ENCODE results near the gene HOXA9. TPM values are rescaled to one million over a fixed set of nuclear protein-coding genes. Genes with fewer than 3 reads are reported as not detected.

Gene HOXA9
- polyA plus RNA-seq, 3 donors: 0.55 to 1.9 (median 1.2) TPM

- no peak for DNase-seq
- peaks cover 0 to 57% (median 29%) of the 10 kb centered on the region in 7 donors for H3K9me3 Mint-ChIP-seq
- Histone ChIP-seq H3K9me3 (replicated peaks in 1 of 2; ENCODE audit: control insufficient read depth in 1 of 2, insufficient read depth in 1 of 2, low read length in 2 of 2) (peaks cover 4 to 66% of the 10 kb centered on the region in 2 donors), H3K4me3 (replicated peaks in 1 of 3; ENCODE audit: low read depth in 2 of 3, low read length in 3 of 3) (peak within 1 kb of the TSS in 1 of 3 experiments; percentile 66), H2AFZ (ENCODE audit: insufficient read depth, low read depth, low read length, poor library complexity, severe bottlenecking) (peak within 1 kb of the TSS; percentile 67), H3K27me3 (ENCODE audit: control insufficient read depth in 2 of 2, insufficient read depth in 2 of 2, low read length in 2 of 2) (peaks cover 92 to 100% of the 10 kb centered on the region in 2 donors), H3K36me3 (replicated peaks in 1 of 2; ENCODE audit: control insufficient read depth in 1 of 2, insufficient read depth in 2 of 2, low read length in 2 of 2) (no peaks in the 10 kb centered on the region), H4K20me1 (ENCODE audit: insufficient read depth, low read length) (no peaks in the 10 kb centered on the region), H3K27ac (ENCODE audit: low read depth in 1 of 2, low read length in 2 of 2) (no peak within 1 kb of the TSS), H3K9ac (ENCODE audit: insufficient read depth, low read length, poor library complexity, severe bottlenecking) (no peak within 1 kb of the TSS), H3K4me2 (replicated peaks; ENCODE audit: extremely low read depth, low read length, poor library complexity, severe bottlenecking) (peak within 1 kb of the TSS; percentile 73), H3K4me1 (ENCODE audit: control insufficient read depth in 1 of 2, insufficient read depth in 2 of 2, low read length in 2 of 2) (peaks cover 63 to 68% of the 10 kb centered on the region in 2 donors), H3K79me2 (ENCODE audit: insufficient read depth, low read length) (no peaks in the 10 kb centered on the region)
- intact Hi-C loops (cut with micrococcal nuclease): loop anchor here (2.0 to 5.0 kb wide), 3 partner anchors 17 to 1290 kb away; partner anchors contain the start of gene HOXA11 (in 2 of the 2)
- H3K4me1 Mint-ChIP-seq: peaks cover 66% of the 10 kb centered on the region
- WGBS (ENCODE audit: insufficient coverage): under 1% methylated on average over 44 of the region's 53 CpGs
- H3K27ac Mint-ChIP-seq: peak within 1 kb of the TSS in 2 of 7 donors; percentile 37 to 79
- peaks cover 14 to 28% of the 10 kb centered on the region in 2 donors for H3K36me3 Mint-ChIP-seq
- H3K27me3 Mint-ChIP-seq (ENCODE audit: low read depth in 3 of 3): peaks cover 93 to 100% (median 99%) of the 10 kb centered on the region in 3 donors
- H3K4me3 Mint-ChIP-seq: peak within 1 kb of the TSS; percentile 78 to 94
- TF ChIP-seq CTCF (IDR thresholded peaks at IDR 0.05): no peak
Observed at GRCh38 chr7:27151931-27152815, 13.2 kb downstream of the HOXA9 start, which contains the start of gene HOXA3. Gene HOXA3, minus strand, starts transcription at chr7:27152583. Its CDS starts 41,943 bp downstream, at chr7:27110640.

DNA sequence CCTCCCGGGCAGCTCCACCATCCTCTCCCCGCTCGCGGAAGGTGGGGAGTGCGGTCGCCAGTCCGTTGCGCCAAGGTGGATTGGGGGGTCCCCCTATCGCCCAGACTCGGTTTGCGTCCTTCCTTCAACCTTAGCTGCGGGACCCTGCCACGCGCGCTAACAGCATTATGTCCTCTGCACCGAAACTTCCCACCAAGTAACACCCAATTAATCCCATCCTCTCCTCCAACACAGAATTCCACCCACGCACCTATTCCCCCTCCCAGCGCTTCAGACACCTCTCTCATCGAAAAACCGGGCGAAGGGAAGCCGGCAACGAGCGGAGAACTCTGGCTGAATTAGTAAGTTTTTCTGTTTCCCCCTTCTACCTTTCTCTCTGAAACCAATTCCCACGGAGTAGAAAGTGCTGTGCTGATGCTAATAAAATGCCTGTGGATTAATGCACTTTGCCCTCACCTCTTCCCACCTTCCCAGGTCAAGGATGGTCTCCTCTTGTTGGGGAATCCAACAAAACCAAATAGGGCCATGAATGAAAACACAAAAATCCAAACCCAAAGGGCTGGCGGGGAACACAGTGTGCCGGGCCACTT is 13.9 kb downstream of the HOXA9 start:
- H3K4me1 Mint-ChIP-seq: peaks cover 65% of the 10 kb centered on the region
- peaks cover 4 to 69% of the 10 kb centered on the region in 2 donors for H3K9me3 ChIP-seq (replicated peaks in 1 of 2; ENCODE audit: control insufficient read depth in 1 of 2, insufficient read depth in 1 of 2, low read length in 2 of 2)
- WGBS (ENCODE audit: insufficient coverage): 0% methylated on average over 18 of the region's 27 CpGs
- peaks cover 62 to 68% of the 10 kb centered on the region in 2 donors for H3K4me1 ChIP-seq (ENCODE audit: control insufficient read depth in 1 of 2, insufficient read depth in 2 of 2, low read length in 2 of 2)
- H3K4me2 ChIP-seq (replicated peaks; ENCODE audit: extremely low read depth, low read length, poor library complexity, severe bottlenecking): peak overlapping the region; percentile 73
- H3K27me3 Mint-ChIP-seq (ENCODE audit: low read depth in 3 of 3): peaks cover 94 to 100% (median 99%) of the 10 kb centered on the region in 3 donors
- intact Hi-C loops (cut with micrococcal nuclease): loop anchor here (5.0 kb wide), 2 partner anchors 36 to 1289 kb away; partner anchors contain the start of gene HOXA11 (in 2 of the 2)
- H3K79me2 ChIP-seq (ENCODE audit: insufficient read depth, low read length): no peaks in the 10 kb centered on the region
- TF ChIP-seq CTCF (IDR thresholded peaks at IDR 0.05): no peak
- peak overlapping the region in 2 of 3 experiments; percentile 8 to 66 for H3K4me3 ChIP-seq (replicated peaks in 1 of 3; ENCODE audit: low read depth in 2 of 3, low read length in 3 of 3)
- no peak for DNase-seq
- H4K20me1 ChIP-seq (ENCODE audit: insufficient read depth, low read length): no peaks in the 10 kb centered on the region
- peak overlapping the region; percentile 78 to 94 for H3K4me3 Mint-ChIP-seq
- H3K27me3 ChIP-seq (ENCODE audit: control insufficient read depth in 2 of 2, insufficient read depth in 2 of 2, low read length in 2 of 2): peaks cover 93 to 100% of the 10 kb centered on the region in 2 donors
- peak overlapping the region in 2 of 7 donors; percentile 37 to 79 for H3K27ac Mint-ChIP-seq
- H3K9ac ChIP-seq (ENCODE audit: insufficient read depth, low read length, poor library complexity, severe bottlenecking): no peak overlapping the region
- H2AFZ ChIP-seq (ENCODE audit: insufficient read depth, low read depth, low read length, poor library complexity, severe bottlenecking): no peak overlapping the region
- H3K27ac ChIP-seq (ENCODE audit: low read depth in 1 of 2, low read length in 2 of 2): no peak overlapping the region
- H3K9me3 Mint-ChIP-seq: peaks cover 0 to 56% (median 29%) of the 10 kb centered on the region in 7 donors
- H3K36me3 Mint-ChIP-seq: peaks cover 15 to 33% of the 10 kb centered on the region in 2 donors
- no peaks in the 10 kb centered on the region for H3K36me3 ChIP-seq (replicated peaks in 1 of 2; ENCODE audit: control insufficient read depth in 1 of 2, insufficient read depth in 2 of 2, low read length in 2 of 2)

All from CD14-positive monocyte (primary cell).